GM23338 (cell line): ENCODE measurements around the gene MERTK. TPM values are rescaled to one million over a fixed set of nuclear protein-coding genes. Genes with fewer than 3 reads are reported as not detected.

Experiments
- ATAC-seq: fragments of 200-7000 bp; cut with Tn5 transposase; 3 replicates; pipeline ENCODE4 v1.9.1; 2020
- DNase-seq: peaks from one replicate; pipeline ENCODE4 v3.0.0-alpha.2; 2015; ENCODE audit warnings: low spot score
- H2AFZ ChIP-seq: fragments of 200-600 bp; sonication (generic); 2 replicates; pipeline ENCODE4 v1.8.0; 2016; ENCODE audit warnings: antibody characterized with exemption, mild to moderate bottlenecking, moderate library complexity
- H3F3A ChIP-seq: fragments of 200-600 bp; sonication (generic); replicated peaks from 2 replicates; pipeline ENCODE4 v1.8.0; 2017; ENCODE audit warnings: antibody characterized with exemption, mixed run types, low read depth
- H3K27ac ChIP-seq: fragments of 200-600 bp; sonication (generic); 2 replicates; pipeline ENCODE4 v1.6.1; 2016; ENCODE audit warnings: low read depth
- H3K27me3 ChIP-seq: fragments of 200-600 bp; sonication (generic); 2 replicates; pipeline ENCODE4 v1.8.0; 2016; ENCODE audit warnings: mild to moderate bottlenecking, mixed run types, moderate library complexity; ENCODE audit not compliant: insufficient read depth
- H3K36me3 ChIP-seq: fragments of 200-600 bp; sonication (generic); 2 replicates; pipeline ENCODE4 v1.8.0; 2016; ENCODE audit warnings: mild to moderate bottlenecking; ENCODE audit not compliant: insufficient read depth
- H3K4me1 ChIP-seq: fragments of 200-600 bp; sonication (generic); 2 replicates; pipeline ENCODE4 v1.8.0; 2016; ENCODE audit warnings: mild to moderate bottlenecking, moderate library complexity; ENCODE audit not compliant: insufficient read depth
- H3K4me2 ChIP-seq: fragments of 200-600 bp; sonication (generic); 2 replicates; pipeline ENCODE4 v1.7.1; 2017; ENCODE audit warnings: mixed run types
- H3K4me3 ChIP-seq: fragments of 200-600 bp; sonication (generic); 2 replicates; pipeline ENCODE4 v1.6.1; 2016; ENCODE audit warnings: mixed run types
- H3K79me2 ChIP-seq: fragments of 200-600 bp; sonication (generic); replicated peaks from 2 replicates; pipeline ENCODE4 v1.8.0; 2017; ENCODE audit warnings: mild to moderate bottlenecking; ENCODE audit not compliant: insufficient read depth
- H3K9me2 ChIP-seq: fragments of 200-600 bp; sonication (generic); 2 replicates; pipeline ENCODE4 v1.8.0; 2017; ENCODE audit not compliant: insufficient read depth
- H4K20me1 ChIP-seq: fragments of 200-600 bp; sonication (generic); replicated peaks from 2 replicates; pipeline ENCODE4 v1.8.0; 2017; ENCODE audit warnings: mild to moderate bottlenecking; ENCODE audit not compliant: insufficient read depth
- H3K27ac Mint-ChIP-seq: 2 replicates; pipeline ENCODE4 v1.8.0; 2020; ENCODE audit warnings: inconsistent platforms, mild to moderate bottlenecking, moderate library complexity, mixed read lengths
- H3K27me3 Mint-ChIP-seq: 3 replicates; pipeline ENCODE4 v1.8.0; 2022; ENCODE audit warnings: low read depth, mild to moderate bottlenecking, moderate library complexity, mixed read lengths, inconsistent platforms; ENCODE audit not compliant: insufficient read depth, poor library complexity
- H3K36me3 Mint-ChIP-seq: 3 replicates; pipeline ENCODE4 v1.8.0; 2021; ENCODE audit warnings: low read depth, mild to moderate bottlenecking, inconsistent platforms, moderate library complexity, mixed read lengths
- H3K4me1 Mint-ChIP-seq: 3 replicates; pipeline ENCODE4 v1.8.0; 2020; ENCODE audit warnings: mild to moderate bottlenecking, inconsistent platforms, mixed read lengths
- H3K4me3 Mint-ChIP-seq: 3 replicates; pipeline ENCODE4 v1.8.0; 2021; ENCODE audit warnings: moderate library complexity, mild to moderate bottlenecking, inconsistent platforms, mixed read lengths
- H3K9me3 Mint-ChIP-seq: 3 replicates; pipeline ENCODE4 v1.8.0; 2020; ENCODE audit warnings: moderate library complexity, mild to moderate bottlenecking, inconsistent platforms, mixed read lengths
- EZH2 ChIP-seq: fragments of 200-600 bp; sonication (generic); IDR thresholded peaks from one replicate; pipeline ENCODE4 v1.8.0; 2017; ENCODE audit warnings: antibody characterized with exemption, mild to moderate bottlenecking, low read depth; ENCODE audit not compliant: unreplicated experiment
- EZH2phosphoT487 ChIP-seq: fragments of 200-600 bp; sonication (generic); IDR thresholded peaks from one replicate; pipeline ENCODE4 v1.8.1; 2018; ENCODE audit warnings: antibody characterized with exemption; ENCODE audit not compliant: unreplicated experiment
- JUNB ChIP-seq: IDR thresholded peaks from one replicate; pipeline ENCODE4 v1.6.1; 2016; ENCODE audit warnings: antibody characterized with exemption; ENCODE audit not compliant: unreplicated experiment
- NANOG ChIP-seq: IDR thresholded peaks from 2 replicates; pipeline ENCODE4 v1.6.1; 2016; ENCODE audit warnings: antibody characterized with exemption, borderline replicate concordance
- POLR2AphosphoS5 ChIP-seq: IDR thresholded peaks from 2 replicates; pipeline ENCODE4 v1.6.1; 2016; ENCODE audit warnings: antibody characterized with exemption, low read depth
- STAT1 ChIP-seq: IDR thresholded peaks from one replicate; pipeline ENCODE4 v1.6.1; 2016; ENCODE audit warnings: antibody characterized with exemption; ENCODE audit not compliant: unreplicated experiment
- ZNF114 ChIP-seq: fragments of 250-450 bp; sonication (Bioruptor Pico); IDR thresholded peaks from 2 replicates; pipeline ENCODE4 v1.5.0; 2020; ENCODE audit warnings: mild to moderate bottlenecking, moderate library complexity
- ZNF331 ChIP-seq: fragments of 250-450 bp; sonication (Bioruptor Pico); IDR thresholded peaks from 2 replicates; pipeline ENCODE4 v1.5.0; 2020; ENCODE audit warnings: low read depth, mild to moderate bottlenecking, moderate library complexity
- polyA plus RNA-seq: library from polyadenylated mRNA; unstranded; fragments of >200 nt; fragmentation: Nextera tagmentation; extraction: Ambion mirVana; gene quantifications from 2 replicates; pipeline ENCODE4 v1.2.1, GENCODE V29; 2016
- total RNA-seq: library from RNA; depleted of rRNA; stranded (reverse); fragments of >200 nt; shearing (Covaris generic); gene quantifications from 2 replicates; pipeline ENCODE4 v1.2.3, GENCODE V29; 2014
- TF ChIP-seq, protein P1 (sequence below): IDR thresholded peaks from one replicate; pipeline ENCODE4 v1.6.1; 2018; ENCODE audit warnings: antibody characterized with exemption; ENCODE audit not compliant: unreplicated experiment
- TF ChIP-seq, protein P2 (sequence below), 2 experiments: fragments of 200-600 bp in 1 of 2; sonication (generic) in 1 of 2; conservative IDR thresholded peaks; 2 replicates each; pipeline versions ENCODE4 v1.5.1 to v1.6.1; 2016 to 2017; ENCODE audit warnings: antibody characterized with exemption in 2 of 2, low read depth in 2 of 2, mild to moderate bottlenecking in 2 of 2, moderate library complexity in 1 of 2
- TF ChIP-seq, protein P3 (sequence below): IDR thresholded peaks from 2 replicates; pipeline ENCODE4 v1.6.1; 2016; ENCODE audit warnings: antibody characterized with exemption

Gene MERTK
- total and polyA plus RNA-seq, 2 experiments from 2014 or later: 3.0 to 9.0 TPM

DNA sequence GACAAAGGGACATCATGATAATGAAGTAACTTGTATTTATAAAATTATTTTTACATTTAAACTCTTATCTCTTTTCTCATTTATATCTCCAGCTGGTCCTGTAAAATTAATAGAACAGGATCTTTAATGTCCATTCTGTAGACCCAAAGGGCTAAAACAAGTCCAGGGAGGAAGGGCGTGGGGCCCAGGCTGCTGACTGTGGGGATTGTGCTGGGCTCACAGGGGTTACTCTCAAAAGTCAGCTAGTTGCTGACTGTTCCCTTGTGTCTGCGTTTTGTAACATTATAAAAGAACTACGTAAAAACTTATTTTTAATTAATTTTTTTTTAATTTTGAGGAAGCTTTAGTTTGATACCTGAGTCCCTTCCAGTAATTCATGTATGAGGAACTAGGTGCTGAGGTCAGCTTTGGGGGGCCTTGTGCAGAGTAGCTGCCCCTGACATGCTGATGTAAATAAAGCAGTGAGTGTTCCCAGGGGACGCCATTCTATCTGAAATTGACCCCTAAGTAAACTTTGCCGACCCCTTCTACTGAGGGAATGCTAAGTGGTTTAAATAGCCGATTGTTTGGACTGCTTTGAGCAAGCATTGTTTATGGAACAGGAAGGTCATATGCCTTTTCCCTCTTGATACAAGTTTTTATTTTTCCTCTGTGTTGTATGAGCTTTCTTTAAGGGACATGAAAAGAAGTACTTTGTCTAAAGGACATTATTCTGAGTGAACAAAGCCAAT is 56.4 kb downstream of the MERTK start (continued):
- TF ChIP-seq, protein P1, sequence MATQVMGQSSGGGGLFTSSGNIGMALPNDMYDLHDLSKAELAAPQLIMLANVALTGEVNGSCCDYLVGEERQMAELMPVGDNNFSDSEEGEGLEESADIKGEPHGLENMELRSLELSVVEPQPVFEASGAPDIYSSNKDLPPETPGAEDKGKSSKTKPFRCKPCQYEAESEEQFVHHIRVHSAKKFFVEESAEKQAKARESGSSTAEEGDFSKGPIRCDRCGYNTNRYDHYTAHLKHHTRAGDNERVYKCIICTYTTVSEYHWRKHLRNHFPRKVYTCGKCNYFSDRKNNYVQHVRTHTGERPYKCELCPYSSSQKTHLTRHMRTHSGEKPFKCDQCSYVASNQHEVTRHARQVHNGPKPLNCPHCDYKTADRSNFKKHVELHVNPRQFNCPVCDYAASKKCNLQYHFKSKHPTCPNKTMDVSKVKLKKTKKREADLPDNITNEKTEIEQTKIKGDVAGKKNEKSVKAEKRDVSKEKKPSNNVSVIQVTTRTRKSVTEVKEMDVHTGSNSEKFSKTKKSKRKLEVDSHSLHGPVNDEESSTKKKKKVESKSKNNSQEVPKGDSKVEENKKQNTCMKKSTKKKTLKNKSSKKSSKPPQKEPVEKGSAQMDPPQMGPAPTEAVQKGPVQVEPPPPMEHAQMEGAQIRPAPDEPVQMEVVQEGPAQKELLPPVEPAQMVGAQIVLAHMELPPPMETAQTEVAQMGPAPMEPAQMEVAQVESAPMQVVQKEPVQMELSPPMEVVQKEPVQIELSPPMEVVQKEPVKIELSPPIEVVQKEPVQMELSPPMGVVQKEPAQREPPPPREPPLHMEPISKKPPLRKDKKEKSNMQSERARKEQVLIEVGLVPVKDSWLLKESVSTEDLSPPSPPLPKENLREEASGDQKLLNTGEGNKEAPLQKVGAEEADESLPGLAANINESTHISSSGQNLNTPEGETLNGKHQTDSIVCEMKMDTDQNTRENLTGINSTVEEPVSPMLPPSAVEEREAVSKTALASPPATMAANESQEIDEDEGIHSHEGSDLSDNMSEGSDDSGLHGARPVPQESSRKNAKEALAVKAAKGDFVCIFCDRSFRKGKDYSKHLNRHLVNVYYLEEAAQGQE: no peak
- no peak for TF ChIP-seq EZH2
- no peak for TF ChIP-seq POLR2AphosphoS5
- TF ChIP-seq, protein P2, sequence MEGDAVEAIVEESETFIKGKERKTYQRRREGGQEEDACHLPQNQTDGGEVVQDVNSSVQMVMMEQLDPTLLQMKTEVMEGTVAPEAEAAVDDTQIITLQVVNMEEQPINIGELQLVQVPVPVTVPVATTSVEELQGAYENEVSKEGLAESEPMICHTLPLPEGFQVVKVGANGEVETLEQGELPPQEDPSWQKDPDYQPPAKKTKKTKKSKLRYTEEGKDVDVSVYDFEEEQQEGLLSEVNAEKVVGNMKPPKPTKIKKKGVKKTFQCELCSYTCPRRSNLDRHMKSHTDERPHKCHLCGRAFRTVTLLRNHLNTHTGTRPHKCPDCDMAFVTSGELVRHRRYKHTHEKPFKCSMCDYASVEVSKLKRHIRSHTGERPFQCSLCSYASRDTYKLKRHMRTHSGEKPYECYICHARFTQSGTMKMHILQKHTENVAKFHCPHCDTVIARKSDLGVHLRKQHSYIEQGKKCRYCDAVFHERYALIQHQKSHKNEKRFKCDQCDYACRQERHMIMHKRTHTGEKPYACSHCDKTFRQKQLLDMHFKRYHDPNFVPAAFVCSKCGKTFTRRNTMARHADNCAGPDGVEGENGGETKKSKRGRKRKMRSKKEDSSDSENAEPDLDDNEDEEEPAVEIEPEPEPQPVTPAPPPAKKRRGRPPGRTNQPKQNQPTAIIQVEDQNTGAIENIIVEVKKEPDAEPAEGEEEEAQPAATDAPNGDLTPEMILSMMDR (conservative IDR thresholded peaks at IDR 0.05; ENCODE audit: low read depth in 2 of 2): no peak
- no peak for TF ChIP-seq STAT1
- no peak for TF ChIP-seq ZNF331 (CRISPR knock-in tag)
- no peak for TF ChIP-seq ZNF114 (CRISPR knock-in tag)

DNA sequence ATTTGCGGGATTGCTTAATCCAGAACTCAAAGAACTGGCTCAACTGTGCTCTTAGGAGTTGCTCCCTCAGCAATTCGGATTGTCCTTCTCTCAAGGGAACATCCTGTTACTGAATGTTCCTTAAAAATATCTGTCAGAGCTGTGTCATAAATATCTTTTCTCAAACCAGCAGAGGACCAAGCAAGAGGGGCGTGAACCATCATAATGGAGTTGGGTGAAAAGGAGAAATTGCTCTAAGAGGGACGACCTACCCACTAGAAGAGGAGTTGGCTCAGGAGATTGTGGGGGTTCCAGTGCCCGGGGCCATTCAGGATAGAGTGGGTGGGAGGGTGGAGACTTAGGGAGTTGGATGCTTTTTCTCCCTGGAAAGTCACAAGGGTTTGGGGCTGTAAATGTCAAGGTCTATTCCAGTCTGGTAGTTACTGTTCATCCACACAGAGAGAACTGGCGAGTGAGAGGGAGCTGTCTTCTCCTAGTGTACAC is 59.5 kb downstream of the MERTK start:
- no peak for TF ChIP-seq POLR2AphosphoS5
- no peak for TF ChIP-seq EZH2phosphoT487
- no peak for TF ChIP-seq JUNB
- TF ChIP-seq, protein P3, sequence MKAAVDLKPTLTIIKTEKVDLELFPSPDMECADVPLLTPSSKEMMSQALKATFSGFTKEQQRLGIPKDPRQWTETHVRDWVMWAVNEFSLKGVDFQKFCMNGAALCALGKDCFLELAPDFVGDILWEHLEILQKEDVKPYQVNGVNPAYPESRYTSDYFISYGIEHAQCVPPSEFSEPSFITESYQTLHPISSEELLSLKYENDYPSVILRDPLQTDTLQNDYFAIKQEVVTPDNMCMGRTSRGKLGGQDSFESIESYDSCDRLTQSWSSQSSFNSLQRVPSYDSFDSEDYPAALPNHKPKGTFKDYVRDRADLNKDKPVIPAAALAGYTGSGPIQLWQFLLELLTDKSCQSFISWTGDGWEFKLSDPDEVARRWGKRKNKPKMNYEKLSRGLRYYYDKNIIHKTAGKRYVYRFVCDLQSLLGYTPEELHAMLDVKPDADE: no peak
- no peak for TF ChIP-seq NANOG
- no peaks in the 10 kb centered on the region for H3K9me3 Mint-ChIP-seq
- H3K4me1 Mint-ChIP-seq: peaks cover 3% of the 10 kb centered on the region; the same call in 1 of the 3 replicates
- Histone ChIP-seq H3K79me2 (no peaks in the 10 kb centered on the region), H2AFZ (no peak overlapping the region), H3K27me3 (no peaks in the 10 kb centered on the region), H3K9me2 (0 out of 2 replicates have a peak, but pooled peaks cover 5% of the 10 kb centered on the region), H3K4me3 (no peak overlapping the region), H3K4me2 (no peak overlapping the region), H3K36me3 (no peaks in the 10 kb centered on the region), H3F3A (no peaks in the 10 kb centered on the region), H3K4me1 (peaks cover 4% of the 10 kb centered on the region), H3K27ac (no peak overlapping the region), H4K20me1 (no peaks in the 10 kb centered on the region)
- no peak for ATAC-seq
- no peak overlapping the region for H3K4me3 Mint-ChIP-seq
- DNase-seq: no peak
- peaks cover 4% of the 10 kb centered on the region for H3K27me3 Mint-ChIP-seq
- H3K27ac Mint-ChIP-seq: no peak overlapping the region
- no peaks in the 10 kb centered on the region for H3K36me3 Mint-ChIP-seq
